Measurements from ENCODE around the gene PTPRT.

Gene PTPRT

DNA sequence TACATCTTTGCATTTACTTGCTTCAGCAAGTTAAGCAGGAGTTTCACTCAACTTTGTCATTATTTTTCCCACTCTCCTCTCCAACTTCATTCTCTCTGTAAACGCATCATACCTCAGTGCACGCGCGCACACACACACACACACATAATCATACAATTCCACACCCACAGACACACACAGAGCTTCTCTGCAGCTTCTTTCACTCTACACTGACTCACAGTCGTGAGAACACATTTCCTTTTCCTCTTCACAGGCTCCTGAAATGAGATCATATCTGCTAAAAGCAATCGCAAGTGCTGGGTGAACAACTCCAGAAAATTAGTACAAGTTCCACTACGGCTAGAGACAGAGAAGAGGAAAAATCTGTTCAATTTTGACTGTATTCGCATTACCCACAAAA, 215.4 kb downstream of the PTPRT start:
- DNase-seq (ENCODE audit: low spot score): no peak

DNA sequence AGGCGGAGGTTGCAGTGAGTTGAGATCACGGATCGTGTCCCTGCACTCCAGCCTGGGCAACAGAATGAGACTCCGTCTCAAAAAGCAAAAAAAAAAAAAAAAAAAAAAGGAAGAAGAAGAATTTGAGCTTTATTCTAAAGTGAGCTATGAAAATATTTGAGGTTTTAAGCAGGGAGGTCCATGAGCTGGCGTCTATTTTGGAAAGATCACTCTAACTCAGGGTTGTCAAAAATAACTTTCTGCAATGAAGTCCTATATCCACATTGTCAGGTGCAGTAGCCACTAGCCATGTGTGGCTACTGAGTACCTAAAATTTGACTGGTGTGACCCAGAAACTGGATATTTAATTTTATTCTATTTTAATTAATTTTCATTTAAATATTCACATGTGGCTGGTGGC, 217.1 kb downstream of the PTPRT start:
- no peak for DNase-seq (ENCODE audit: low spot score)

GRCh38 chr20:42968746-42969145, 221.0 kb downstream of the PTPRT start:
- DNase-seq (ENCODE audit: low spot score): no peak

DNA sequence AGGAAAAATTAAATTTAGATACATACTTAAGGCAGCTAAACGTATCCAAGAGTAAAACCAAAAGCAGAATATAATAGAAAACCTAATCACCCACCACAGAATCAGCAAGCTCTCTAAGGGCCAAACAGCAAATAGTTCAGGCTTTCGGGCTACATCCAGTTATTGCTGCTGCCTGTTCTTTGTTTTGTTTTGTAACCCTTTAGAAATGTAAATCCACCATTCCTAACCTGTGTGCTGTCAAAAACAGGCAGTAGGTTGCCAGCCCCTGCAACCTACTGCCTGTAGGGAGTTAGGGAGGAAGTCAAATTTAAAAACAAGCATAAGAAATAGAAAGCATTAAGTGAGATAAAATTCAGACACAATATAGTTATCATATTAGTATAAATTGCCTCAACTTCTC, 225.9 kb downstream of the PTPRT start:
- no peak for DNase-seq (ENCODE audit: low spot score)

GRCh38 chr20:42961771-42962170, 227.9 kb downstream of the PTPRT start:
- no peak for DNase-seq (ENCODE audit: low spot score)

- DNase-seq (ENCODE audit: low spot score): no peak
These were observed 229.7 kb downstream of the PTPRT start for GRCh38 chr20:42959996-42960395.

GRCh38 chr20:42958367-42959069, 231.2 kb downstream of the PTPRT start:
- no peak for DNase-seq (ENCODE audit: low spot score)

GRCh38 chr20:42957704-42958095, 232.0 kb downstream of the PTPRT start:
- DNase-seq (ENCODE audit: low spot score): no peak

DNA sequence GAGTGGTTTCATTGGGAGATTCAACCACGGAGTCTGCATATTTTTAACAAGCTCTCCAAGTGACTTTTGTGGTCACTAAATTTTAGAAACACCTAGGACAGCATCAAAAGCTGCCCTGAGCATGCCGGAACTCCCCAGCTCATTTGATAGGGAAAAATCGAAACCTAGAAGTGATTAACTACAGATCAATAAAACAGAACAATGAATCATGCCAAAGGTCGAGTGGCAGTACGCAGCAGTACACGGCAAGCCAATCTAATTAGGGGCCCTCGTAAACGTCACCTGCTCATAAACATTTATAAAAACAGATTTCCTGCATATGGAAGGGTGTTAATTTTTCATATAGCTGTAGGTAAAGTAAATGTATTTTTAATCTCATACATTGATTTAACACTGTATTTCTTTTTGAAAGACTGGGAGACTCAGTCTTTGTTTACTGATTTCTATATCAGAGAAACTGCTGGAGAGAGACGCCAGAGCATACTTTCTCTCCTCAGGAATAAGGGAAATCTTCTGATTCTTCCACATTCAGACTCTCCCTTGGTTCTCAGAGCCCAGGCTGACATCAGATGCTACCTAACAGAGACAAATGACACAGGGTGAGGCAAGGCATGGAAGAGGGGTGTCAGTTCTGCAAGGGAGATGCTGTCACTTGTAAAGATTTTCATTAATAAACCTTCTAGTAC, 232.5 kb downstream of the PTPRT start:
- DNase-seq (ENCODE audit: low spot score): no peak

DNA sequence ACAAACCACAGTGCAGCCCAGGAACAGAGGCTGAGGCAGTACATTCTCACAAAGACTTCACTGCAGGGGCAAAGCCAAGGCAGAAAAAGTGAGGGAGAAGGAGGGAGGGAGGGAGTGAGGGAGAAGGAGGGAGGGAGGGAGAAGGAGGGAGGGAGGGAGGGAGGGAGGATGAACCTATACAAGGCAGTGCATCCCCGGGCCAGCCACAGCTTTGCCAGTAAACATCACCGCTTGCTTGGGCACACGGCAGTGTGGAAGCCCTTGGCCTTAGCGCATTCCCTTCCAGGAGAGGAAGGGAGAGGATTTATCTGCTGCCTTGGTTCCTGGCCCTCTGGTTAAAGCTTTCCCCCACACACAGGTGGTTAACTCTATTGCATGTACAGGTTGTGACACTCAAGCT, 234.0 kb downstream of the PTPRT start:
- no peak for DNase-seq (ENCODE audit: low spot score)

DNA sequence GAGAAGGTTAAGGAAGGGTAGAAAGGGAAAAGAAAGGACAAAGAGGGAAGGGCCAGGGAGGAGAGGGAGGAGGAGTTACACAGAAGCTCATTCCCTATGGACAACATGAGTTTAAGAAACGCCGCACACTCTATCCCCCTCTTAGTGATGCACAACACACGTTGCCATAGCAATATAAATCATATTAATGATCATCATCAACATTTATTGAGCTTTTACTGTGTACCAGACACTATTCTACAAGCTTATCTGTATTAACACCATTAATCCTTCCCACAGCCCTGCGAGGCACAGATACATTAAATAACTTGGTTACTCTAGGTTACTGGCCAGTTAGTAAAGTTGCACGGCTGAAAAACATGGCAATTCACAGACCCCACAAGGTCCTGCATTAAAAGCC, 234.8 kb downstream of the PTPRT start:
- no peak for DNase-seq (ENCODE audit: low spot score)

DNA sequence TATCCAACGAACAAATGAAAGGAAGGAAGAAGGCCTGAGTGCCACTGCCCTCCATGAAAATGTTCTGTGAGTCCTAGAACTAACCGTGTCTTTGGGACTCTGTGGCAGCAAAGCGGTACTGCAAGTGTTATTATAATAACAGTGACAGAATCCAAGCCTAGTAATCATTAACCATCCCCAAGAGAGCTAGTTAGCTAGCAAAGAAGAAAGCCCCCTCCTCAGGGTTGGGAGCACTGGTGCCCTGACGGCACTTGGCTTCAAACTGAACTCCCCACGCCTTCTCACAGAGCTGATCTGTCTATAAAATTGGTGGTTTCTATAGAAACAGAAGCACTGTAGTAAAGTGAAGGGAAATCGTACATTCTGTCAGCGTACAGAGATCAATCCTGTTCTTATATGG, 239.8 kb downstream of the PTPRT start:
- DNase-seq (ENCODE audit: low spot score): no peak

DNA sequence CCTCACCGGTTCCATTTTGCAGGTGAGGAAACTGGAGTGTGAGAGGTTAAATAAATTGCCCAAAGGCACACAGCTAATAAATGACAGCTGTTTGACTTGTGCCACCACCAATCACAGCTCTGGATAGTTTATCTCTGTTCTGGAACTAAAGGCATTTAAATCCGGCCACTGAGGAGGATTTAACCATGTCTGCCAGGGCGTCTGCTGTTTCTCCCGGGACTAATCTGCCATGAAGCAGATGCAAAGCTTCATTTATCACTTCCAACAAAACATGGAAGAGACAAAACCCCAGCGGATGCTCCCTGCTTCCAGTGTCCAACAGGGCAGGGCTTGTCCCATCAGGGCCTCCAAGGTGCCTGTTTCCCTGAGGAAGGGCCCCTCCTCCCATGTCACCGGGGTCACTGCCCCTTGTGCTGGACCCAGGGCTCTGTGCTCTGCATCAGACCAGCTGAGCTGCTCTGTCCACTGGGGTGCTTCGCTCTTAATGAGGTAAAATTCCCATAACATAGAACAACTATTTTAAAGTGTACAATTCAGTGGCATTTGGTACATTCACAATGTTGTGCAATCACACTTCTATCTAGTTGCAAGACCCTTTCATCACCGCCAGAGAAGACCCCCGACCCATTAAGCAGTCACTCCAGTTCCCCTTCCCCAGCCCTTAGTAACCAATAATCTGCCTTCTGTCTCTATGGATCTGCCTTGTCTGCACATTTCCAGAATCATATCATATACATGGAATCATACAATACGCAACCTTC, 244.3 kb downstream of the PTPRT start:
- no peak for DNase-seq (ENCODE audit: low spot score)

DNA sequence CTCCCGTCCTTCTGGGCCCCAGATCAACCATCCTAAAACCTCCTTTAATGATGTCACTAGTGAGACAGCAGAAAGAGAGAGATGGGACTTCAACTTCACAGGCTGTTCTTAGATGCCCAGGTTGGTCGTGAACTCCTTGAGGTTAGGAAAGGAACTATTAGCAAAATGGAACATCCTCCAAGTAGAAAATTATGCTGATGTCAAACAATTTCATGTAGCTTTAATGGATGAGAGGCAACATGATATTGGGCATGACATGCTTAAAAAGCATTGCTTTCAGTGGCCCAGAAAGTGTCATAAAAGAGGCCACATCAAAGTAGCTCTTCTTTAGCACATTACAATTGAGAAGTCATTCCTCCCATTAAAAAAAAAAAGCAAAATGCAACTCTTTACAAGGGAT, 248.1 kb downstream of the PTPRT start:
- DNase-seq (ENCODE audit: low spot score): no peak

DNA sequence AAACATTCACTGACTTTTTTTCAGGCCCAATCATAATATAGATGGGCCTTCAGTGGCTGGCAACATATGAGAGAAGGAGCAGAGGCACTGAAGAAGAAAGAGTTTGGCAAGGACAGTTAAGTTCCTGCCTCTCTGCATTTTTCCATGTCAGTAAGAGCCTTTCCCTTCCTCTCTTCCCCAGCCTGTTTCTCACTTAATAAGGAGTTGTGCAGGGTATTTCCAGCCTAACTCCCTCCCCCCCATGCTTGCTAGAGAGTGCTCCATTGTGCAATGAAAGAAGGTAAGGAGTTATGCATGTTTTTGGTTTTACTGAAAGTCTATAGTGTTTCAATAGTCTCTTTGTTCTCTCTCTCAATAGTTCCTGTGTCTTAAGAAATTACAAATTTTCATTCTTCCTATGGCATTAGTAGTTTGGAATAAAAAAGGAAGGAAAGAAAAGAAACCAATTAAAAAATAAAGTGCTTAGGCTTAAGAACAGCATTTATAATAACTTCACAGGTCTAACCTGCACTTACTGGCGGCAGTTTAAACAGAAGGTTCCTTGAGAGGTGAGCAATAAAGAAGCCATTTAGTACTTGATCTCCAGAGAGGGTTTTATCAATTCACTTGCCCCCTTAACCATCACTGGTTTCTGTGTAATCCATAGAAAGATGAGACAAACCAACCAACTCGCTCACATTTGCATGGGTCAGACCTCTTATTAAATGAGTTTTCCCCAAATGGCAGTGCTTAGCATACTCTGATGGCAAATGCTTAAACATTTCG, 251.1 kb downstream of the PTPRT start:
- no peak for DNase-seq (ENCODE audit: low spot score)

- no peak for DNase-seq (ENCODE audit: low spot score)
These were observed 253.2 kb downstream of the PTPRT start for GRCh38 chr20:42936482-42936881.

- DNase-seq (ENCODE audit: low spot score): no peak
These were observed 265.5 kb downstream of the PTPRT start for GRCh38 chr20:42924215-42924614.

DNA sequence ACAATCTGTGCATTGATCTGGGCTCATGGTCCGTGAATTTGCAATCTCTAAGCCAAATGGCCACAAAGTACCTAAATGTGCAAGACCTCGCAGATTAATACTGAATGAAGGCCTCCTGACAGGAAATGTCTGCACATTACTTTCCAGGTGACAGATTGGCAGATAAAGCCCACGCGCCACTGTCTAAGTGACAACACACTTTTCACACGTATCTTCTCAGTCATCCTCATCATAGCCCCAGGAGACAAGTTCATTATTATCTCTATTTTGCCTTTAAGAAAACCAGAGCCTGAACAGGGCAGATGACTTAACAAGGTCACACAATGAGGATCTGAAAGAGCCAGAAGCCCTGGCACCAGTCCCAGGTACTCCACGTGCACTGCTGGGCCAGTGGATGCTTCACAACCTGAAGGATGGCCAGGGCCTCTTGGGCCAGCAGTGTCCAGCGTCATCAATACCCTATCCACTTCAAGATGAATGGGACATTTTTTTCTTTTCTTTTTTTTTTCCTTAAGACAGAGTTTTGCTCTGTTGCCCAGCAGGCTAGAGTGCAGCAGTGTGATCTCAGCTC, 266.3 kb downstream of the PTPRT start:
- DNase-seq (ENCODE audit: low spot score): no peak

DNA sequence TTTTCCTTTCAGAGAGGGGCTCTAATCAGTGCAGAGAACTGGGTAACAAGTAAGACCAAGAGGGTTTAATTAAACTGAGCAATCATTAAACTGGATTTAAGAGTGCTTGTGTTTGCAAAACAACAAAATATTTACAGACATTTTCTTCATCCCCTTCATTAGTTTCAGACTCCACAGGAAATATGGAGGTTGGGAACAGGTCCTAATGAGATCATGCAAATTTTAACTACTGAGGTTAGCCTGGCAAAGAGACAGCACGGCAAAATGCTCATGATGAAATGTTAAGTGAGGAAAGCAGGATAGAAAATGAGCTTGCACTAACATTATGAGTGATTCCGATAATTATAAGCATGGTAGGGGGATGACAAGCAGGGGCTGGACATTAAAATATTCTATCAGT, 268.9 kb downstream of the PTPRT start:
- DNase-seq (ENCODE audit: low spot score): no peak

GRCh38 chr20:42919316-42919715, 270.4 kb downstream of the PTPRT start:
- no peak for DNase-seq (ENCODE audit: low spot score)

GRCh38 chr20:42915081-42915480, 274.6 kb downstream of the PTPRT start:
- no peak for DNase-seq (ENCODE audit: low spot score)

GRCh38 chr20:42914302-42914701, 275.4 kb downstream of the PTPRT start:
- DNase-seq (ENCODE audit: low spot score): no peak

Data from hematopoietic multipotent progenitor cell treated with erythropoietin and hydrocortisone succinate and interleukin-3 and kit ligand, for 17 days (in vitro differentiated cells).